Measurements from ENCODE around the gene COLEC12.

COLEC12 gene

GRCh38 chr18:471716-472115 is 28.8 kb downstream of the COLEC12 start:
- H3K4me1 Mint-ChIP-seq (ENCODE audit: low read depth) = no peaks in the 10 kb centered on the region
- no peaks in the 10 kb centered on the region for H3K36me3 Mint-ChIP-seq (ENCODE audit: low read depth)
- H3K4me3 Mint-ChIP-seq = no peak overlapping the region
- no peaks in the 10 kb centered on the region for H3K9me3 Mint-ChIP-seq
- no peak overlapping the region for H3K27ac Mint-ChIP-seq
- peaks cover 6% of the 10 kb centered on the region for H3K27me3 Mint-ChIP-seq (ENCODE audit: low read depth)

DNA sequence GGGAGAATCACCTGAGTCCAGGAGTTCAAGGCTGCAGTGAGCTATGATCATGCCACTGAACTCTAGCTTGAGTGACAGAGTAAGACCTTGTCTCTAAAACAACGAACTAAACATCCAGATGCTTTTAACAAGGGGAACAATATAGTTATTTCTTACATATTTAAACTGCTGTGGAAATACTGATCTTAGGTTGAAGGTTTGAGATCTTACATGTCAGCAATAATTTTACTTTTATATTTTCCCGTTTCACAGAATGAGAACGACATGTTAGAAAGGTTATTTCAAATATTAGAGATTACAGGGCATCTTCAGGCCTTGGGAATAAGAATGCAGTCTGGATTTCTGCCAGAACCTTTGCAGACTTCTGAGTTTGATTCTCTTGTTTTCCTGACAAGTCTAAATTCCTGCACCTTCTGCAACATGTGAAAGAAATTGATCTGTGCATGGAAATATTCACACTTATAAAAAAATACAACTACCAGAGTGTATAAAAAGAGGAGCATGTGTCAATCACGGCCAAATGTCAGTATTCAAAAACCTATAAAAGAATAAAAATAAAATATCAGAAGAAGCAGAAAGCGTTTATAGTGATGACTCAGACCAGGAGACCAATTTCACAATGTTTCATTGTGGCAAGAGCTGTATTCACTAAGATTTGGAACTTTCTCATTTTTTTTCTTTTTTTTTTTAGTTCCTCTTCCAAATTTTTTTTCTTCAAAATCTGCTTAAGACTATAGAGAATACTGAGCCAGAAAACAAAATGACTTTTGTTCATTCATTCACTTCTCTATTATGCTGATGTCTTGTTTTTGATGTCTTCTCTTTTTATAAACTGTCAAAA is 29.6 kb downstream of the COLEC12 start:
- H3K27ac Mint-ChIP-seq = no peak overlapping the region
- H3K27me3 Mint-ChIP-seq (ENCODE audit: low read depth) = peaks cover 9% of the 10 kb centered on the region
- H3K4me3 Mint-ChIP-seq = no peak overlapping the region
- H3K4me1 Mint-ChIP-seq (ENCODE audit: low read depth) = no peaks in the 10 kb centered on the region
- no peaks in the 10 kb centered on the region for H3K36me3 Mint-ChIP-seq (ENCODE audit: low read depth)
- H3K9me3 Mint-ChIP-seq = no peaks in the 10 kb centered on the region

- Mint-ChIP-seq H3K27me3 (ENCODE audit: low read depth) (peaks cover 14% of the 10 kb centered on the region), H3K9me3 (no peaks in the 10 kb centered on the region), H3K4me1 (ENCODE audit: low read depth) (no peaks in the 10 kb centered on the region), H3K27ac (no peak overlapping the region), H3K4me3 (no peak overlapping the region), H3K36me3 (ENCODE audit: low read depth) (no peaks in the 10 kb centered on the region)
Observed at GRCh38 chr18:468955-469790, 31.3 kb downstream of the COLEC12 start.

DNA sequence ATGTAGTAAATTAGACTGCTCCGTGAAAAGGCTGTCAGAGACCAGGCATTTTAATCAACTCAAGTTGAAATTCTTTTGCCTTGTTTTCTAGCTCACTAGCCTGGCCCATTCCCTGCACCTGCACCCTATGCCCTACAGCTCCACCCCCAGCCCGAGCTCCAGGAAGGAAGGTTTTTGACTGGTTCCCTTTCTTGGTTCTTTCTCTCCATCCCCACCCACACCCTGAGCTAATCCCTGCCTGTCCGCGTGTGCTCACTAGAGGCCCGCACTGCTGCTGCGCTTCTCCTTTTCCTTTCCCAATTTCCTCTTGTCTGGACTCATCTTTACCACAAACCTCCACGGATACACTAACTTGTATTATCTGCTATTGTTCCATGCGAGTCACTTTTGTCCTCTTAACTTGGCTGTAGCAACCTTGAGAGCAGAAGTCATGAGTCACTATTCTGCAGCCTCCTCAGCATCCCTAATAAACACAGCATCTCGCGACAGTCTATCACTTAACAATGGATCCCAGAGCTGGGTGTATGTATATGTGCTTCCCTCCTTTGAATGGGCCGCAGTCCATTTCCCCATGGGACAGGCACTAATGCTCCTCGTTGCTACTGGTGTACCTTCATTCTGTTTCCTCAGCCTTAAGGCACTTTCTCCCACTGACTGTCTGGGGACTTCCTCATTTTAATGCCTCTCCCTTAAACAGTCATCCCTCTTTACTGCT is 36.5 kb downstream of the COLEC12 start:
- Mint-ChIP-seq H3K4me1 (ENCODE audit: low read depth) (no peaks in the 10 kb centered on the region), H3K27ac (no peak overlapping the region), H3K27me3 (ENCODE audit: low read depth) (peaks cover 27% of the 10 kb centered on the region), H3K4me3 (no peak overlapping the region), H3K36me3 (ENCODE audit: low read depth) (no peaks in the 10 kb centered on the region), H3K9me3 (no peaks in the 10 kb centered on the region)

DNA sequence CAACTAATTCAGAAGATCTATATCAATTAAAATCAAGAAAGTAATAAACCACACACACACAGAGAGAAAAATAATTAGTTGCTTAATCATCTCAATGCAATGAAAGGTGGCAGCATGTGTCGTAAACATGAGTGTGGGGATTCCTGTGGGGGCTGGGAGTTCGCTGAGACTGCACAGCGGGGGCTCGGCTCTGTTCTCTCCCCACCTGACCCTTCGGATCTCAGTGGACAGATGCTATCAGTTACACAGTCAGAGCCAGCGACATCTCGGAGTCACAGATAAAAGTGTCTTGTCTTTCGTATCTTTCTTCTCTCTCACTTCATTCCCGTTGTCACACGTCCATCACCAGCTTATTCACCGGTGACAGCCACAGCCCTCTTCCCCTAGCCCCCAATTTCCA is 37.1 kb downstream of the COLEC12 start:
- Mint-ChIP-seq H3K9me3 (no peaks in the 10 kb centered on the region), H3K4me1 (ENCODE audit: low read depth) (no peaks in the 10 kb centered on the region), H3K27me3 (ENCODE audit: low read depth) (peaks cover 26% of the 10 kb centered on the region), H3K27ac (no peak overlapping the region), H3K36me3 (ENCODE audit: low read depth) (no peaks in the 10 kb centered on the region), H3K4me3 (no peak overlapping the region)

- H3K27ac Mint-ChIP-seq = no peak overlapping the region
- peaks cover 21% of the 10 kb centered on the region for H3K27me3 Mint-ChIP-seq (ENCODE audit: low read depth)
- H3K36me3 Mint-ChIP-seq (ENCODE audit: low read depth) = no peaks in the 10 kb centered on the region
- no peak overlapping the region for H3K4me3 Mint-ChIP-seq
- H3K9me3 Mint-ChIP-seq = no peaks in the 10 kb centered on the region
- H3K4me1 Mint-ChIP-seq (ENCODE audit: low read depth) = no peaks in the 10 kb centered on the region
Observed at GRCh38 chr18:461762-462161, 38.7 kb downstream of the COLEC12 start.

DNA sequence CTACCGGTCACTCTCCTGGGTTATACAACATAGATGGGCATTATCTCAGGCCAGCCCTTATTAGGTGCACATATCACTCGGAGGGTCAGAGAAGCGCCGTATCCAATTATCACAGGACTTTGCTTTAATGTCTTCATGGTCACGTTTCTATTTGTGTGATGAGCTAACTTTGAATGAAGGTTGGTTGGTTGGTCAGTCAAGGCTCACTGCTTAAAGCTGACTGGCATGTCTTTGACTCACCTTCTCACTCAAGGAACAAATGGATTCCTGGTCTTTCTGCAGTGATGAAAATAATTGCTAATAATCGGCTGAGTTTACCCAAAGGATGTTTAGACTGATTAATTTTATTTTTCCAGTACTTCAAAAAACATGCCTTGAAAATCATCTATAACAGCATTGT is 39.7 kb downstream of the COLEC12 start:
- Mint-ChIP-seq H3K27me3 (ENCODE audit: low read depth) (peaks cover 18% of the 10 kb centered on the region), H3K36me3 (ENCODE audit: low read depth) (no peaks in the 10 kb centered on the region), H3K9me3 (no peaks in the 10 kb centered on the region), H3K4me3 (no peak overlapping the region), H3K27ac (no peak overlapping the region), H3K4me1 (ENCODE audit: low read depth) (no peaks in the 10 kb centered on the region)

DNA sequence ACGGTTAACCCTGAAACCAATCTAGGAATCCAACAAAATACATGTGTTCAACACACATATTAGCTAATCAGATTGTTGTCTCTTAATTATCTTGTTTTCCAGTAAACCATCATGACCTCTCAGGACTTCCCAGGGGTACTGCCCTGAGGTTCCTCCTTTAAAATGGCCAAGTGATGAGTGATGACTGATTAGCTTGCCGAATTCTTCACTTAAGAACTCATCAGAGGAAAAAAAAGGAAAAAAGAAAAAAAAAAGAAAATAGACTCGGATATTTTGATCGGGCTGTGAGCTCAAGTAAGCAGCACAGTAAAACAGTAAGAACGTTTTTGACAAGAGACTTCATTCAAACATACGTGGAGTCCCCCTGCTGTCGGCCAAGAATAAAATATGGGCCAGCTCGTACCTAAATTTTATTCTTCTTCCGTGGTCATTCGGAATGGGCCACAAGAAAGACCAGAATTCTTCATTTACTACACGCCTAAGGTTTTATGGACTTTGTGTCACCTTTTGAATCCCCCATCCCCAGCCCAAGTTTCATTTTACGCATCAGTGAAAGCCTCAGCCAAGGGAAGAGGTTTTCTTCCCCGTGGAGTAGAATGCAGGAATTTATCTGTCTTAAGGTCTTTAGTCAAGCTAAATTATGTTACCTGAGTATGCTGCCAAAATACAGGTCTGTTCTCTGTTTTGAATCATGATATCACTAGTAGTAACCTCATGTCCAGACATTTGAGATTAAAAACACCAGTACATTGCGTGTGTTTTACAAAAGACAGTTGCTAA is 40.5 kb downstream of the COLEC12 start:
- no peaks in the 10 kb centered on the region for H3K9me3 Mint-ChIP-seq
- H3K4me1 Mint-ChIP-seq (ENCODE audit: low read depth) = no peaks in the 10 kb centered on the region
- no peaks in the 10 kb centered on the region for H3K36me3 Mint-ChIP-seq (ENCODE audit: low read depth)
- peaks cover 18% of the 10 kb centered on the region for H3K27me3 Mint-ChIP-seq (ENCODE audit: low read depth)
- no peak overlapping the region for H3K27ac Mint-ChIP-seq
- no peak overlapping the region for H3K4me3 Mint-ChIP-seq

DNA sequence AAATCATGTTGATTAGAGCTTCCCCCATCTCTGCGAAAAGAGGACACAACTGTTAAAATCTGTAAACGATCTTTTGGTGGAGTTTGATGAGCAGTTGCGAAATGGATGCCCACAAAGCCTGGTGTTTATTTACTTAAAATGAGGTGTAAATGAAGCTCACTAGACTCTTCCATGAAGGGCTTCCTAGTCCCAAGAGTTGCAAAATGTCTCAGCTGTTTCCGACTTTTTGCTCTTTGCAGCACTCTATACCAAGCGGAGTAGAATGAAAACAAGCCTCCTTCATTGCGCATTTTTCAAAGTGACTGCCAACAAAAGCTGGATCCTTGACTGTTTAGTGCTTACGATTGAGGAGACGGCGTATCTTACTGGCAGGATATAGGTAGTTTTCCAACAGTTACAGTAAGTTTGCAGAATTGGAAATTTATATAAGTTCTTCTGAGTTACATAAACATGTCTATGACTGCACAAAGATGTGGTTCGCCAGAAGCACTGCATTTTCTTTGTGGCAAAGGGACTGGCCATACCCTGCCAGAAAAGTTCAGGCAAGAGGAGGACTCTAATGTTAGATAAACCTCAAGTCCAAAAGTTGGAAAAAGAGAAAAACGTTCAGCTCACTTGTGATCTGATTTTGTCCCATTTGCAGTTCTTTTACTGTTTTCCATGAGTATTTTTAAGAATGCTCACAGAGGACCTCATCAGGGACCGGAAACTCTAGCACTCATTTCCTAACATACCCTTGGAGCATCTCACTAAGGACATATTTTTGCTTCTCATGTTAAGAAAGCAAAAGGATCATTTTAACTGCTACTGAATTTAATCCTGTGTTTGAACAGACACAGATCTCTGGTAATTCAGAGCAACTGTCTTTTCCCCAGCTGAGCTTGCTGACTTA is 42.7 kb downstream of the COLEC12 start:
- Mint-ChIP-seq H3K36me3 (ENCODE audit: low read depth) (no peaks in the 10 kb centered on the region), H3K4me3 (no peak overlapping the region), H3K9me3 (no peaks in the 10 kb centered on the region), H3K27ac (no peak overlapping the region), H3K4me1 (ENCODE audit: low read depth) (no peaks in the 10 kb centered on the region), H3K27me3 (ENCODE audit: low read depth) (no peaks in the 10 kb centered on the region)

DNA sequence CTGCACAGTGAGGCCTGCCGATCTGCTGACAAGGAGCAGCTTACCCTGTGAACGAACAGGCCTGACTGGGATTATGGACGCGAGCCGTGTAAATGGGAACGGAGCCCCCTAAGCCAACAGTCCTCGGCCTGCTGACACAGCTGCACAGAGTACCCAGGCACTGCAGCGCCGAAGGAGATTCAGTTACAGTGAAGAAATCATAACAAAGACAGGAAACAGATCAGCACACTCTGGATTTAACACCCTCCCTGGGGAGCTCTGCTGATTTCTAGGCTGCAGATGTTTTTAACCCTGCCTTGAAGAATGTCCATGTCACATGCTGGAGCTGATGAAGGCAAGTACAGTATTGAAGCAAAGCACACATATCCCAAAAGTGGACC is 43.4 kb downstream of the COLEC12 start:
- Mint-ChIP-seq H3K4me1 (ENCODE audit: low read depth) (no peaks in the 10 kb centered on the region), H3K27me3 (ENCODE audit: low read depth) (no peaks in the 10 kb centered on the region), H3K27ac (no peak overlapping the region)

GRCh38 chr18:456361-457139 is 44.0 kb downstream of the COLEC12 start:
- H3K4me1 Mint-ChIP-seq (ENCODE audit: low read depth) = no peaks in the 10 kb centered on the region
- H3K4me3 Mint-ChIP-seq = no peak overlapping the region
- H3K27me3 Mint-ChIP-seq (ENCODE audit: low read depth) = no peaks in the 10 kb centered on the region
- H3K36me3 Mint-ChIP-seq (ENCODE audit: low read depth) = no peaks in the 10 kb centered on the region
- peaks cover 5% of the 10 kb centered on the region for H3K9me3 Mint-ChIP-seq
- no peak overlapping the region for H3K27ac Mint-ChIP-seq

More for the DNA sequence above, 43.4 kb downstream of the COLEC12 start:
- no peaks in the 10 kb centered on the region for H3K9me3 Mint-ChIP-seq
- H3K36me3 Mint-ChIP-seq (ENCODE audit: low read depth) = no peaks in the 10 kb centered on the region
- no peak overlapping the region for H3K4me3 Mint-ChIP-seq

GRCh38 chr18:453400-453799 is 47.1 kb downstream of the COLEC12 start:
- H3K9me3 Mint-ChIP-seq = peaks cover 10% of the 10 kb centered on the region
- H3K36me3 Mint-ChIP-seq (ENCODE audit: low read depth) = no peaks in the 10 kb centered on the region
- H3K4me1 Mint-ChIP-seq (ENCODE audit: low read depth) = no peaks in the 10 kb centered on the region
- no peak overlapping the region for H3K4me3 Mint-ChIP-seq
- no peak overlapping the region for H3K27ac Mint-ChIP-seq
- no peaks in the 10 kb centered on the region for H3K27me3 Mint-ChIP-seq (ENCODE audit: low read depth)

DNA sequence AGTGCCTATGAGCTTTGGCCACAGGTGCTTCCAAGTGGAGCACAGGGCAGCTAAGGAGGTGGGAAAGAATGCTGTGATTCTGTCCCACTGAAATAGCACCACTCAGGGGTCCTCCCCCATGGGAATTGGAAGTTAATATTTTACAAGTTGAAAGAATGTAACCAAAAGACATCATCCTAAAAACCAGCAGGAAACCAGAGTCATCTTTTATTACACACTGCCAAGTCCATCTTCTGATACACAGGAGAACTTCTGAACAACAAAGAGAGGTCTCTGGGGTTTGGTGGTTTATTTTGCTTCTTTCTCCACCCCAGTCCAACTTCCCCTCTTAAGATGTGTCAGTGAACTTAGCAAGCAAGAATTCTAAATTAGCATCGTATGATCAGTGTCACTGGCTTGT is 47.7 kb downstream of the COLEC12 start:
- H3K4me1 Mint-ChIP-seq (ENCODE audit: low read depth) = no peaks in the 10 kb centered on the region
- no peak overlapping the region for H3K4me3 Mint-ChIP-seq
- H3K9me3 Mint-ChIP-seq = peaks cover 10% of the 10 kb centered on the region
- H3K27ac Mint-ChIP-seq = no peak overlapping the region
- no peaks in the 10 kb centered on the region for H3K36me3 Mint-ChIP-seq (ENCODE audit: low read depth)
- no peaks in the 10 kb centered on the region for H3K27me3 Mint-ChIP-seq (ENCODE audit: low read depth)
